ENCODE results near the gene ANKRD9. TPM values are rescaled to one million over a fixed set of nuclear protein-coding genes. Genes with fewer than 3 reads are reported as not detected.

ANKRD9 gene
- polyA plus RNA-seq, 1 donor from 2014 or later, result 1.5 TPM

- H3K79me2 ChIP-seq (replicated peaks; ENCODE audit: insufficient read depth, low read length), result no peaks in the 10 kb centered on the region
- no peaks in the 10 kb centered on the region for H4K20me1 ChIP-seq (ENCODE audit: insufficient read depth)
- no peak overlapping the region for H3K4me3 ChIP-seq (ENCODE audit: low read length)
- no peak overlapping the region for H3K4me2 ChIP-seq (ENCODE audit: low read length)
- H3K9me3 ChIP-seq (ENCODE audit: low read length), result no peaks in the 10 kb centered on the region
- H3K27me3 ChIP-seq (ENCODE audit: insufficient read depth, low read depth, low read length), result no peaks in the 10 kb centered on the region
- TF ChIP-seq EZH2 (IDR thresholded peaks at IDR 0.05; ENCODE audit: borderline replicate concordance, insufficient read depth, low read length, poor library complexity, severe bottlenecking) (no peak), REST (IDR thresholded peaks at IDR 0.05; ENCODE audit: borderline replicate concordance) (no peak), SMC3 (conservative IDR thresholded peaks at IDR 0.05; ENCODE audit: poor library complexity) (no peak)
- H3F3A ChIP-seq (ENCODE audit: insufficient read depth, low read length, poor library complexity, severe bottlenecking), result no peaks in the 10 kb centered on the region
- no peaks in the 10 kb centered on the region for H3K9me2 ChIP-seq (ENCODE audit: insufficient read depth, low read length)
- no peak overlapping the region for H2AFZ ChIP-seq (ENCODE audit: low read depth, low read length)
- H3K27ac ChIP-seq (ENCODE audit: low read length), result no peak overlapping the region
- no peak overlapping the region for H3K9ac ChIP-seq (ENCODE audit: low read length)
- no peaks in the 10 kb centered on the region for H3K36me3 ChIP-seq (ENCODE audit: insufficient read depth, low read length)
Measured at GRCh38 chr14:102495491-102496330, 13.9 kb downstream of the ANKRD9 start.

GRCh38 chr14:102493585-102493984 lies 16.0 kb downstream of the ANKRD9 start:
- H3F3A ChIP-seq (ENCODE audit: insufficient read depth, low read length, poor library complexity, severe bottlenecking), result no peaks in the 10 kb centered on the region
- no peaks in the 10 kb centered on the region for H3K27me3 ChIP-seq (ENCODE audit: insufficient read depth, low read depth, low read length)
- H4K20me1 ChIP-seq (ENCODE audit: insufficient read depth), result no peaks in the 10 kb centered on the region
- no peak overlapping the region for H3K9ac ChIP-seq (ENCODE audit: low read length)
- TF ChIP-seq TAF1 (IDR thresholded peaks at IDR 0.05; ENCODE audit: low read depth) (no peak), RAD21 (conservative IDR thresholded peaks at IDR 0.05) (no peak), SMC3 (conservative IDR thresholded peaks at IDR 0.05; ENCODE audit: poor library complexity) (no peak), MXI1 (conservative IDR thresholded peaks at IDR 0.05; ENCODE audit: poor library complexity, severe bottlenecking) (no peak), EZH2 (IDR thresholded peaks at IDR 0.05; ENCODE audit: borderline replicate concordance, insufficient read depth, low read length, poor library complexity, severe bottlenecking) (no peak), POLR2AphosphoS5 (IDR thresholded peaks at IDR 0.05) (no peak), CTCF (IDR thresholded peaks at IDR 0.05; ENCODE audit: poor library complexity, severe bottlenecking) (no peak), EP300 (conservative IDR thresholded peaks at IDR 0.05; ENCODE audit: poor library complexity, severe bottlenecking) (no peak), REST (IDR thresholded peaks at IDR 0.05; ENCODE audit: borderline replicate concordance) (no peak)
- H2AFZ ChIP-seq (ENCODE audit: low read depth, low read length), result no peak overlapping the region
- H3K4me3 ChIP-seq (ENCODE audit: low read length), result no peak overlapping the region
- no peaks in the 10 kb centered on the region for H3K9me3 ChIP-seq (ENCODE audit: low read length)
- H3K27ac ChIP-seq (ENCODE audit: low read length), result no peak overlapping the region
- no peak overlapping the region for H3K4me2 ChIP-seq (ENCODE audit: low read length)
- no peaks in the 10 kb centered on the region for H3K36me3 ChIP-seq (ENCODE audit: insufficient read depth, low read length)
- no peaks in the 10 kb centered on the region for H3K79me2 ChIP-seq (replicated peaks; ENCODE audit: insufficient read depth, low read length)
- no peaks in the 10 kb centered on the region for H3K9me2 ChIP-seq (ENCODE audit: insufficient read depth, low read length)

All from neural cell (in vitro differentiated cells).